ENCODE results near the gene POGK.
"Not testable (repeated sequence)": the region's sequence is repeated elsewhere in the genome, so short reads cannot be mapped to it uniquely, and the experiment has no call there.

POGK gene

DNA sequence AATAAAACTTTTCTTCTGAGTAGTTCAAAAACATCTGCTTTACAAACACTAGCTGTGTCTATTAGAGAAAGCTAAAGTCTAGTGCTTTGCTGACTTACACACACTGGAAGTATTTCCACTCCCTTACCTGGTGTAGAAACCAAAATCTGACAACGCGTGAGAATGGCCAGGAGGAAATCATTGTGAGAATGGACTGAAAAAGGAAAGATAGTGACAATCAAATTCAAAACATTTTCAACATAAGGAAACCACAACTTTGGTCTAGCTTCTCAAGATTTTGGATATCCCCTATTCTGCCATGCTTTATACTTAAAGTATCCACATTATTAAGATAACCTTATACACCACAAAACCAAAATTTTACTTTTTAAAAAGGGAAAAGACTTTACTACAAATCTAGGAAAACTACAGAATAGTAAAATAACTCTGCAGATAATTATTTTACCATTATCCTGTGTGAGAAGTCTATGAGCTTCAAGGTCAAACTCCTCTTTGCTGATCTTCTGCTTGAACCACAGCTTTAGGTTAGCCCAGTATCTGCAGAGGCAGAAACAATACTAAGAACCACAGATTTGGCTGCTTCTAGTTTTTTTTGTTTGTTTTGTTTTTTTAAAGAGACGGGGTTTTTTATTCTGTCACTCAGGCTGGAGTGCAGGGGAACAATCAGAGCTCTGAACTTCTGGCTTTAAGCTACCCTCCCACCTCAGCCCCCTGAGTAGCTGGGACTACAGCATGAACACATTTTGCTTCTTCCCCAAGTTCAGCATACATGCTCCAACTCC lies 30.2 kb downstream of the POGK start:
- Histone ChIP-seq H3K4me3 (ENCODE audit: low read length) (no peak overlapping the region), H3K36me3 (ENCODE audit: insufficient read depth, low read length) (peaks cover 37% of the 10 kb centered on the region), H3K9me3 (ENCODE audit: low read length) (peaks cover 2% of the 10 kb centered on the region), H3K27me3 (ENCODE audit: insufficient read depth, low read length) (no peaks in the 10 kb centered on the region), H3K4me1 (ENCODE audit: insufficient read depth, low read length) (peaks cover 5% of the 10 kb centered on the region), H2AFZ (ENCODE audit: low read depth, low read length) (no peak overlapping the region)

DNA sequence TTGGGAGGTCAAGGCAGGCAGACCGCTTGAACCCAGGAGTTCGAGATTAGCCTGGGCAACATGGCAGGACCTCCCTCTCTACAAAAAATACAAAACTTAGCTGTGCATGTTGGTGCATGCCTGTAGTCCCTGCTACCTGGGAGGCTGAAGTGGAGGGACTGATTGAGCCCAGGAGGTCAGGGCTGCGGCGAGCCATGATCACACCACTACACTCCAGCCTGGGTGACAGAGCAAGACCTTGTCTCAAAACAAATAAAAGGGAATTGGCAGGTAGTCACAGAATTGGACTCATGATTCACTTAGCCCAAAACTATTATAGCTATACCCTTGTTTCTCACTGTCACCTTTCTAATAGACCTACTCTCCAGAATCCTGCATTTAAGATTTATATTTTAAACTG lies 31.3 kb downstream of the POGK start:
- Histone ChIP-seq H3K36me3 (ENCODE audit: insufficient read depth, low read length) (peaks cover 30% of the 10 kb centered on the region), H3K9me3 (ENCODE audit: low read length) (peaks cover 2% of the 10 kb centered on the region), H3K27me3 (ENCODE audit: insufficient read depth, low read length) (no peaks in the 10 kb centered on the region), H2AFZ (ENCODE audit: low read depth, low read length) (no peak overlapping the region), H3K4me1 (ENCODE audit: insufficient read depth, low read length) (peaks cover 12% of the 10 kb centered on the region), H3K4me3 (ENCODE audit: low read length) (no peak overlapping the region)

GRCh38 chr1:166874464-166874863 lies 35.2 kb downstream of the POGK start:
- Histone ChIP-seq H3K9me3 (ENCODE audit: low read length) (no peaks in the 10 kb centered on the region), H3K4me3 (ENCODE audit: low read length) (peak overlapping the region; percentile 64), H3K27me3 (ENCODE audit: insufficient read depth, low read length) (no peaks in the 10 kb centered on the region), H3K36me3 (ENCODE audit: insufficient read depth, low read length) (peaks cover under 1% of the 10 kb centered on the region), H2AFZ (ENCODE audit: low read depth, low read length) (no peak overlapping the region), H3K4me1 (ENCODE audit: insufficient read depth, low read length) (peaks cover 17% of the 10 kb centered on the region)

GRCh38 chr1:166875302-166875733 lies 36.0 kb downstream of the POGK start:
- Histone ChIP-seq H3K4me1 (ENCODE audit: insufficient read depth, low read length) (peaks cover 13% of the 10 kb centered on the region), H3K9me3 (ENCODE audit: low read length) (no peaks in the 10 kb centered on the region), H3K36me3 (ENCODE audit: insufficient read depth, low read length) (no peaks in the 10 kb centered on the region), H3K4me3 (ENCODE audit: low read length) (peak overlapping the region; percentile 64), H3K27me3 (ENCODE audit: insufficient read depth, low read length) (no peaks in the 10 kb centered on the region), H2AFZ (ENCODE audit: low read depth, low read length) (peak overlapping the region; percentile 77)

DNA sequence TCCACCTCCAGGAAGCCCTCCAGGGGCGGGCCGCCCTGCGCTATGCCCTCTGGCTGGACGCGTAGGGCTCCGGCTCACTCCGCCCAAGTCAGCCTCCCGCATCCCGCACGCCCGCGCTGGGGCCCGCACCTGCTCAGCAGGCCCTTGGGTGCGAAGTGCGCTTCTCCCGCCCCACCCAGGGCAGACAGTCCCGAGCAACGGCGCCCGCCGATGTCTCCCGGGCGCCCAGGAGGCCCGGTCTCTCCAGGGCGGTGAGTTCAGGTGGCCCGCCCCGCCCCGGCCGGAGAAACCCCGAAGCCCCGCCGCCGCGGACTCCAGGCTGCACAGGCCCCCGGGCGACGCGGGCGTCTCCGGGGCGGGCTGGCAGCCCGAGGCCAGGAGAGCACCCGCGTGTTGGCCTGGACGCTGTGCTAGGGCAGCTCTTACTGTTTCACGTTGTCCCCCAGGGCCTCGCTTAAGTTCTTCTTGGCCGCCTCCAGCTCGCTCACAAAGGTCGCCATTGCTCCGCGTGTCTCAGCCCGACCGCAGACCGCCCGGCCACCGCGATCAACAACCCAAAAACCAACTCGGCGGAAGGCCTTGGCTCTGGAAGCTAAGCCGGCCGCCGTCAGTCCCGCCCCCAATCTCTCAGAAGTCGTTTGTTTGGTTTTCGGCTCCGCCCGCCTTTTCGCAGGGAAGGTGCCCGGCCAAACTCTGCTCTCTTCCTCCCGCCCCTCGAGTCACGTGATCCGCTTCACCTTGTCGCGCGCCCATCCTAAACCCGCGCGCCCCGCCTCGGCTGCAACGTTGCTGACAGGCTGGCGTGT lies 36.7 kb downstream of the POGK start, which contains the start of gene TADA1:
Gene TADA1, minus strand, starts transcription at position 531 of the 806 bp plus-strand sequence. Its CDS starts 31 bp downstream, at position 500.
- H3K9me3 ChIP-seq (ENCODE audit: low read length), result no peaks in the 10 kb centered on the region
- H3K36me3 ChIP-seq (ENCODE audit: insufficient read depth, low read length), result no peaks in the 10 kb centered on the region
- H3K27me3 ChIP-seq (ENCODE audit: insufficient read depth, low read length), result no peaks in the 10 kb centered on the region
- peak within 1 kb of the TSS; percentile 85 for H2AFZ ChIP-seq (ENCODE audit: low read depth, low read length)
- peak within 1 kb of the TSS; percentile 64 for H3K4me3 ChIP-seq (ENCODE audit: low read length)
- H3K4me1 ChIP-seq (ENCODE audit: insufficient read depth, low read length), result peaks cover 13% of the 10 kb centered on the region

DNA sequence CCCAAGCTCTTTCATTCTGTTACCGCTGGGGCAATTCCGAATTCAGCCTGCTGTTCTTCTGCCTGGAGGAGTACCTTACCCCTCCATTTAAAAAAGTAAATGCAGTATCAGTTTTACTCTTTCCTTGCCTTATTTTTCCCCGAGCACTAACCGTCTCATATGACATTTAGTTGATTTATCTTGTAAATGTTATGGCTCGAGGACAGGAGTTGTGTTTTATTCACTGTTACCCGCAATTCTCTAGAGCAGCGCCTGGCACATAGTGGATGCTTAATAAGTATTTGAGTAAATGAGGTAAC lies 37.2 kb downstream of the POGK start:
- H3K27me3 ChIP-seq (ENCODE audit: insufficient read depth, low read length), result no peaks in the 10 kb centered on the region
- peak overlapping the region; percentile 85 for H2AFZ ChIP-seq (ENCODE audit: low read depth, low read length)
- H3K9me3 ChIP-seq (ENCODE audit: low read length), result no peaks in the 10 kb centered on the region
- H3K36me3 ChIP-seq (ENCODE audit: insufficient read depth, low read length), result no peaks in the 10 kb centered on the region
- peak overlapping the region; percentile 57 for H3K4me3 ChIP-seq (ENCODE audit: low read length)
- H3K4me1 ChIP-seq (ENCODE audit: insufficient read depth, low read length), result peaks cover 13% of the 10 kb centered on the region

DNA sequence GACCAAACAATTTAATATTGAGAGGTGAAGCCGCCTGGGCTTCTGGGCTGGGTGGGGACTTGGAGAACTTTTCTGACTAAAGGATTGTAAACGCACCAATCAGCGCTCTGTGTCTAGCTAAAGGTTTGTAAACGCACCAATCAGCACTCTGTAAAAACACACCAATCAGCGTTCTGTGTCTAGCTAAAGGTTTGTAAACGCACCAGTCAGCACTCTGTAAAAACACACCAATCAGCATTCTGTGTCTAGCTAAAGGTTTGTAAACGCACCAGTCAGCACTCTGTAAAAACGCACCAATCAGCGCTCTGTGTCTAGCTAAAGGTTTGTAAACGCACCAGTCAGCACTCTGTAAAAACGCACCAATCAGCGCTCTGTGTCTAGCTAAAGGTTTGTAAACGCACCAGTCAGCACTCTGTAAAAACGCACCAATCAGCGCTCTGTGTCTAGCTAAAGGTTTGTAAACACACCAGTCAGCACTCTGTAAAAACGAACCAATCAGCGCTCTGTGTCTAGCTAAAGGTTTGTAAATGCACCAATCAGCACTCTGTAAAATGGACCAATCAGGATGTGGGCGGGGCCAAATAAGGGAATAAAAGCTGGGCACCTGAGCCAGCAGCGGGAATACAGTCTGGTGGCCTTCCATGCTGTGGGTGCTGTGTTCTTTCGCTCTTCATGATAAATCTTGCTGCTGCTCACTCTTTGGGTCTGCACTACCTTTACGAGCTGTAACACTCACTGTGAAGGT lies 39.1 kb downstream of the POGK start:
- not testable (repeated sequence) for H3K27me3 ChIP-seq (ENCODE audit: insufficient read depth, low read length); H3K36me3 ChIP-seq (ENCODE audit: insufficient read depth, low read length); H2AFZ ChIP-seq (ENCODE audit: low read depth, low read length); H3K4me3 ChIP-seq (ENCODE audit: low read length); H3K9me3 ChIP-seq (ENCODE audit: low read length)
- H3K4me1 ChIP-seq (ENCODE audit: insufficient read depth, low read length), result peaks cover 13% of the 10 kb centered on the region

DNA sequence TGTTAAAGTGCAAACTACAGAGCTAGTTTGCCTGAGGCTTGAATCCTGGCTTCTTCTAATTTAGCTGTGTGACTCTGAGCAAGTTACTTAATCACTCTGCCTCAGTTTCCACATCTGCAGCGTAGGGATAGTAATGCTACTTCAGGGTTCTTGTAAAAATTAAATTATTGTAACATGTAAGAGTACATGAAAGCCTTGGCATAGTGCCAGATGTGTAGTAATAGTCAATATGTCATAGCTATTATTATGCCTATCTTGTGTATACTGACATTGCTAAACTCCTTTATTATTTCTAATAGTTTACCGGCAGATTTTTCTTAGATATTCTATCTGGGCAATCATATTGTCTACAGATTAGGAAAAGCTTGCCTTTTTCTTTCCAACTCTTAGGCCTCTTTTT lies 43.6 kb downstream of the POGK start:
- Histone ChIP-seq H3K36me3 (ENCODE audit: insufficient read depth, low read length) (no peaks in the 10 kb centered on the region), H3K4me1 (ENCODE audit: insufficient read depth, low read length) (peaks cover 18% of the 10 kb centered on the region), H2AFZ (ENCODE audit: low read depth, low read length) (no peak overlapping the region), H3K9me3 (ENCODE audit: low read length) (no peaks in the 10 kb centered on the region), H3K27me3 (ENCODE audit: insufficient read depth, low read length) (no peaks in the 10 kb centered on the region), H3K4me3 (ENCODE audit: low read length) (no peak overlapping the region)

DNA sequence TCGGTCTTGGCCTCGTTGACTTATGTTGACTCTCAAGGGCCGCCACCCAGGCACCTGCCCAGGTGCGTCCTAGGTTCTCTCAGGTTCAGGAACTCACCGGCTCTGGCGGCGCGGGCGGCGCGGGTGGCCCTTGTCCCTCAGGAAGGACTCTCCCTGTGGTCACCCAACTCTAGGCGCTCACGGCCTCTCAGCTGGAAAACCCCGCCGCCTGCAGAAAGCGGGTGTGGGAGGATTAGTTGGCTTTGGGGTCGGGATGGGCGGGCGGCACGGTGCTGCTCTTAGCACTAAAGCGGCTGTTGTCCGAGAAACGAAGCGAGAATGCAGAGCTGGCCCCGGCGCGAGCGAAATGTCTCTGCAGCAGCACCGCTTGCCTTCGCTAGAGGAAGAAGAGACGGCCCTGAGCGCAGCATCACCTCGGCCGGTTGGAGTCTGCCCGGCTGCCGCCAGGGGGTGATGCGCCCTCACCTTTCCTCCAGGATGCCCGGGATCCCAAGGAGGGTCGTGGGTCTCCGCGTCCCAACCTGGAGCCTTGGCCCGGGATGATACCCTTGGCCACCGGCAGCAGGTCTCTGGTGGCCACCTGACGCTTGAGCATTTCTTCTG lies 44.9 kb downstream of the POGK start:
- no peaks in the 10 kb centered on the region for H3K36me3 ChIP-seq (ENCODE audit: insufficient read depth, low read length)
- peaks cover 29% of the 10 kb centered on the region for H3K4me1 ChIP-seq (ENCODE audit: insufficient read depth, low read length)
- no peaks in the 10 kb centered on the region for H3K27me3 ChIP-seq (ENCODE audit: insufficient read depth, low read length)
- no peak overlapping the region for H3K4me3 ChIP-seq (ENCODE audit: low read length)
- no peak overlapping the region for H2AFZ ChIP-seq (ENCODE audit: low read depth, low read length)
- no peaks in the 10 kb centered on the region for H3K9me3 ChIP-seq (ENCODE audit: low read length)

DNA sequence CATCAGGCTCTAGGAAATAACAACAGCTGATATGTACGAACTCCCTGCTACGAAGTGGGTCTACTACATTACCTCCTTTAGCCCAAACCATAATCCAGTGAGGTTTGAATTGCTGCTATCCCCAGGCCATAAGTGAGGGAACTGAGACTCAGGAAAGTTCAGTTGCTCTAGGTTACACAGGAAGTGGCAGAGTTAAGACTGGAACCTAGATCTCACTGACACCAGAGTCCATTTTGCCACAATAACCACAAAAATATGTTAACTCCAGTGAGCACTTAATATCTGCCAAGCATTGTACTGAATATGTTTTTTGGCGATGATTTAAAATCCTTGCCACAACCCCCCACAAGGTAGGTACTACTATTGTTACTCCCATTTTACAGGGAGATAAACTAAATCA lies 45.7 kb downstream of the POGK start:
- Histone ChIP-seq H3K4me1 (ENCODE audit: insufficient read depth, low read length) (peaks cover 38% of the 10 kb centered on the region), H3K9me3 (ENCODE audit: low read length) (no peaks in the 10 kb centered on the region), H3K4me3 (ENCODE audit: low read length) (no peak overlapping the region), H2AFZ (ENCODE audit: low read depth, low read length) (no peak overlapping the region), H3K36me3 (ENCODE audit: insufficient read depth, low read length) (no peaks in the 10 kb centered on the region), H3K27me3 (ENCODE audit: insufficient read depth, low read length) (no peaks in the 10 kb centered on the region)

- H3K4me1 ChIP-seq (ENCODE audit: insufficient read depth, low read length), result peaks cover 40% of the 10 kb centered on the region
- no peaks in the 10 kb centered on the region for H3K36me3 ChIP-seq (ENCODE audit: insufficient read depth, low read length)
- H3K4me3 ChIP-seq (ENCODE audit: low read length), result no peak overlapping the region
- peaks cover under 1% of the 10 kb centered on the region for H3K9me3 ChIP-seq (ENCODE audit: low read length)
- no peaks in the 10 kb centered on the region for H3K27me3 ChIP-seq (ENCODE audit: insufficient read depth, low read length)
- no peak overlapping the region for H2AFZ ChIP-seq (ENCODE audit: low read depth, low read length)
Measured at GRCh38 chr1:166888373-166889111, 49.3 kb downstream of the POGK start.

DNA sequence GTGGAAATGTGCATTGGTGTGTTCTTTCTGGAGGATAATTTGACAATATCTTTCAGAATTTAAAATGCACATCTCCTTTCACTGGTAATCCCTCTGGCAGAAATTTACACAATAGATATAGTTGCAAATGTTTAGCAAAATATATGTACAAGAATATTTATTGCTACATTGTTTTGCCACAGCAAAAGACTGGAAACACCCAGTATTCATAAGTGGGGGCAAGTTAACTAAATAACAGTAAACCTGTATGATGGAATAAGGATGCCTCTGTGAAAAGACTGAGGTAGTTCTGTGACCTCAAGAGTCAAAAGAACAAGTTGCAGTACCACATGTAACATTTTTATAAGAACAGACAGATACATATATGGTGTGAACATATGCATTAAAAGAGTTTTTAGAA lies 50.5 kb downstream of the POGK start:
- no peaks in the 10 kb centered on the region for H3K36me3 ChIP-seq (ENCODE audit: insufficient read depth, low read length)
- no peaks in the 10 kb centered on the region for H3K27me3 ChIP-seq (ENCODE audit: insufficient read depth, low read length)
- H3K9me3 ChIP-seq (ENCODE audit: low read length), result peaks cover 2% of the 10 kb centered on the region
- H3K4me3 ChIP-seq (ENCODE audit: low read length), result no peak overlapping the region
- H2AFZ ChIP-seq (ENCODE audit: low read depth, low read length), result no peak overlapping the region
- peaks cover 40% of the 10 kb centered on the region for H3K4me1 ChIP-seq (ENCODE audit: insufficient read depth, low read length)

All from neuron (in vitro differentiated cells).